ENCODE data around the gene TGM1.

DNA sequence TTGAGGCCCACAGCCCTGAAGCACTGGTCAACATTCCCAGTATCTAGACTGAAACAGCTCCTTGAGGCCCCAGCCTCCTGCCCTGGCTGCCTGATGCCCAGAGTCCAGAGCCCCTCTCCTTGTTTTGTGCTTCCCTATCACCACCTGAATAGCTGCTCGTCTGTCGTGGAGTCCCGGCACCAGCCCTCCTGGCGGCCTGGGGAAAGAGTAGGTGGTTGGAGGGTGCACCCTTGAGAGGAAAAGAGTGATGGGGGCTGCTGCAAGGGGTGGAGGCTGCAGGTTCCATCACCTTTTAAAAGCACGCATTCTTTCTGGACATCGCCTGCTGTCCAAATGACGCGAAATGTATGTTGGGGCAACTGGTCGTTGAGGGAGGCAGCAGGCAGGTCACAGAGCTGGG, 5.2 kb upstream of the TGM1 start:
- no peak for TF ChIP-seq EP300 (IDR thresholded peaks at IDR 0.05; ENCODE audit: borderline replicate concordance in 1 of 2, control insufficient read depth in 1 of 2, low read depth in 2 of 2, low read length in 2 of 2)
- TF ChIP-seq SP1 (IDR thresholded peaks at IDR 0.05; ENCODE audit: low read depth, low read length), result no peak
- no peak for TF ChIP-seq YBX1 (IDR thresholded peaks at IDR 0.05)
- no peak for TF ChIP-seq RAD51 (IDR thresholded peaks at IDR 0.05)
- TF ChIP-seq EZH2 (IDR thresholded peaks at IDR 0.05; ENCODE audit: borderline replicate concordance, control insufficient read depth, low read depth, low read length), result no peak
- no peak for TF ChIP-seq MTA2 (IDR thresholded peaks at IDR 0.05; ENCODE audit: low read depth)
- TF ChIP-seq, protein P1, sequence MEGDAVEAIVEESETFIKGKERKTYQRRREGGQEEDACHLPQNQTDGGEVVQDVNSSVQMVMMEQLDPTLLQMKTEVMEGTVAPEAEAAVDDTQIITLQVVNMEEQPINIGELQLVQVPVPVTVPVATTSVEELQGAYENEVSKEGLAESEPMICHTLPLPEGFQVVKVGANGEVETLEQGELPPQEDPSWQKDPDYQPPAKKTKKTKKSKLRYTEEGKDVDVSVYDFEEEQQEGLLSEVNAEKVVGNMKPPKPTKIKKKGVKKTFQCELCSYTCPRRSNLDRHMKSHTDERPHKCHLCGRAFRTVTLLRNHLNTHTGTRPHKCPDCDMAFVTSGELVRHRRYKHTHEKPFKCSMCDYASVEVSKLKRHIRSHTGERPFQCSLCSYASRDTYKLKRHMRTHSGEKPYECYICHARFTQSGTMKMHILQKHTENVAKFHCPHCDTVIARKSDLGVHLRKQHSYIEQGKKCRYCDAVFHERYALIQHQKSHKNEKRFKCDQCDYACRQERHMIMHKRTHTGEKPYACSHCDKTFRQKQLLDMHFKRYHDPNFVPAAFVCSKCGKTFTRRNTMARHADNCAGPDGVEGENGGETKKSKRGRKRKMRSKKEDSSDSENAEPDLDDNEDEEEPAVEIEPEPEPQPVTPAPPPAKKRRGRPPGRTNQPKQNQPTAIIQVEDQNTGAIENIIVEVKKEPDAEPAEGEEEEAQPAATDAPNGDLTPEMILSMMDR (IDR thresholded peaks at IDR 0.05 in 2 of 3, conservative IDR thresholded peaks at IDR 0.05 in 1 of 3; ENCODE audit: control insufficient read depth in 2 of 3, extremely low read depth in 1 of 3, insufficient read depth in 1 of 3, low read depth in 3 of 3, low read length in 3 of 3), result no peak
- TF ChIP-seq, protein P2, sequence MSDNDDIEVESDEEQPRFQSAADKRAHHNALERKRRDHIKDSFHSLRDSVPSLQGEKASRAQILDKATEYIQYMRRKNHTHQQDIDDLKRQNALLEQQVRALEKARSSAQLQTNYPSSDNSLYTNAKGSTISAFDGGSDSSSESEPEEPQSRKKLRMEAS (IDR thresholded peaks at IDR 0.05; ENCODE audit: low read depth, low read length), result no peak
- no peak for TF ChIP-seq HCFC1 (IDR thresholded peaks at IDR 0.05; ENCODE audit: low read length)
- TF ChIP-seq STAT1 (conservative IDR thresholded peaks at IDR 0.05), result no peak
- TF ChIP-seq POLR2A (IDR thresholded peaks at IDR 0.05; ENCODE audit: low read depth, low read length), result no peak
- no peak for TF ChIP-seq NRF1 (conservative IDR thresholded peaks at IDR 0.05; ENCODE audit: low read depth, low read length)
- TF ChIP-seq POLR2AphosphoS5 (IDR thresholded peaks at IDR 0.05; ENCODE audit: low read length), result no peak
